ENCODE results near the gene TOX3.

The TOX3 gene

GRCh38 chr16:52480237-52480636 is 66.7 kb downstream of the TOX3 start:
- no peaks in the 10 kb centered on the region for H3K27me3 ChIP-seq (ENCODE audit: insufficient read depth, low read length, poor library complexity)
- H3K56ac ChIP-seq (ENCODE audit: low read length), result no peak overlapping the region
- H3K79me1 ChIP-seq (ENCODE audit: low read length), result no peaks in the 10 kb centered on the region
- H3K4me3 ChIP-seq (ENCODE audit: low read length), result no peak overlapping the region
- no peaks in the 10 kb centered on the region for H3K79me2 ChIP-seq (ENCODE audit: control insufficient read depth, insufficient read depth, low read length)
- no peak overlapping the region for H4K8ac ChIP-seq (ENCODE audit: low read depth, low read length)
- no peaks in the 10 kb centered on the region for H3K36me3 ChIP-seq (ENCODE audit: control insufficient read depth, insufficient read depth, low read length)
- H3K23ac ChIP-seq (ENCODE audit: low read length), result no peak overlapping the region
- no peak overlapping the region for H3K4ac ChIP-seq (ENCODE audit: low read depth, low read length)
- no peak overlapping the region for H2AK5ac ChIP-seq (ENCODE audit: low read length)
- no peak overlapping the region for H2BK120ac ChIP-seq (ENCODE audit: low read depth, low read length)
- no peak overlapping the region for H2BK15ac ChIP-seq (replicated peaks; ENCODE audit: low read depth)
- H3K4me2 ChIP-seq (ENCODE audit: low read length), result no peak overlapping the region
- H2BK5ac ChIP-seq (ENCODE audit: low read length), result no peak overlapping the region
- no peak overlapping the region for H3K18ac ChIP-seq (ENCODE audit: low read length)
- no peak for DNase-seq
- no peak overlapping the region for H3K9ac ChIP-seq (ENCODE audit: low read length)
- H4K5ac ChIP-seq (ENCODE audit: low read length), result no peak overlapping the region
- H3K27ac ChIP-seq (ENCODE audit: low read depth, low read length), result no peak overlapping the region
- 100% methylated on average over 1 of the region's 3 CpGs for WGBS (ENCODE audit: extremely low coverage, insufficient coverage, low lambda C conversion rate)
- no peaks in the 10 kb centered on the region for H3K4me1 ChIP-seq (ENCODE audit: control insufficient read depth, low read depth, low read length)

GRCh38 chr16:52476111-52476510 is 70.8 kb downstream of the TOX3 start:
- DNase-seq, result no peak
- no peak overlapping the region for H3K9ac ChIP-seq (ENCODE audit: low read length)
- no peaks in the 10 kb centered on the region for H3K79me2 ChIP-seq (ENCODE audit: control insufficient read depth, insufficient read depth, low read length)
- H3K4ac ChIP-seq (ENCODE audit: low read depth, low read length), result no peak overlapping the region
- no peak overlapping the region for H3K56ac ChIP-seq (ENCODE audit: low read length)
- no peaks in the 10 kb centered on the region for H3K79me1 ChIP-seq (ENCODE audit: low read length)
- no peak overlapping the region for H2BK120ac ChIP-seq (ENCODE audit: low read depth, low read length)
- no peak overlapping the region for H3K4me3 ChIP-seq (ENCODE audit: low read length)
- H3K18ac ChIP-seq (ENCODE audit: low read length), result no peak overlapping the region
- H2AK5ac ChIP-seq (ENCODE audit: low read length), result no peak overlapping the region
- H3K27ac ChIP-seq (ENCODE audit: low read depth, low read length), result no peak overlapping the region
- WGBS (ENCODE audit: extremely low coverage, insufficient coverage, low lambda C conversion rate), result no CpG with 5 or more reads among the region's 2 CpGs
- no peak overlapping the region for H3K4me2 ChIP-seq (ENCODE audit: low read length)
- no peak overlapping the region for H4K8ac ChIP-seq (ENCODE audit: low read depth, low read length)
- no peaks in the 10 kb centered on the region for H3K4me1 ChIP-seq (ENCODE audit: control insufficient read depth, low read depth, low read length)
- no peak overlapping the region for H4K5ac ChIP-seq (ENCODE audit: low read length)
- no peak overlapping the region for H3K23ac ChIP-seq (ENCODE audit: low read length)
- no peaks in the 10 kb centered on the region for H3K27me3 ChIP-seq (ENCODE audit: insufficient read depth, low read length, poor library complexity)
- H2BK15ac ChIP-seq (replicated peaks; ENCODE audit: low read depth), result no peak overlapping the region
- H2BK5ac ChIP-seq (ENCODE audit: low read length), result no peak overlapping the region
- no peaks in the 10 kb centered on the region for H3K36me3 ChIP-seq (ENCODE audit: control insufficient read depth, insufficient read depth, low read length)

GRCh38 chr16:52474679-52475078 is 72.3 kb downstream of the TOX3 start:
- no peak overlapping the region for H3K56ac ChIP-seq (ENCODE audit: low read length)
- no peak overlapping the region for H3K23ac ChIP-seq (ENCODE audit: low read length)
- no peaks in the 10 kb centered on the region for H3K79me2 ChIP-seq (ENCODE audit: control insufficient read depth, insufficient read depth, low read length)
- H3K4ac ChIP-seq (ENCODE audit: low read depth, low read length), result no peak overlapping the region
- no peak overlapping the region for H3K18ac ChIP-seq (ENCODE audit: low read length)
- H2BK15ac ChIP-seq (replicated peaks; ENCODE audit: low read depth), result no peak overlapping the region
- H3K27ac ChIP-seq (ENCODE audit: low read depth, low read length), result no peak overlapping the region
- no peak for DNase-seq
- WGBS (ENCODE audit: extremely low coverage, insufficient coverage, low lambda C conversion rate), result no CpG with 5 or more reads among the region's 4 CpGs
- H2BK5ac ChIP-seq (ENCODE audit: low read length), result no peak overlapping the region
- H4K8ac ChIP-seq (ENCODE audit: low read depth, low read length), result no peak overlapping the region
- no peak overlapping the region for H2AK5ac ChIP-seq (ENCODE audit: low read length)
- no peaks in the 10 kb centered on the region for H3K4me1 ChIP-seq (ENCODE audit: control insufficient read depth, low read depth, low read length)
- H3K79me1 ChIP-seq (ENCODE audit: low read length), result no peaks in the 10 kb centered on the region
- no peak overlapping the region for H3K9ac ChIP-seq (ENCODE audit: low read length)
- H4K5ac ChIP-seq (ENCODE audit: low read length), result no peak overlapping the region
- H3K4me2 ChIP-seq (ENCODE audit: low read length), result no peak overlapping the region
- H3K27me3 ChIP-seq (ENCODE audit: insufficient read depth, low read length, poor library complexity), result no peaks in the 10 kb centered on the region
- H2BK120ac ChIP-seq (ENCODE audit: low read depth, low read length), result no peak overlapping the region
- H3K4me3 ChIP-seq (ENCODE audit: low read length), result no peak overlapping the region
- H3K36me3 ChIP-seq (ENCODE audit: control insufficient read depth, insufficient read depth, low read length), result no peaks in the 10 kb centered on the region

- Histone ChIP-seq H3K27me3 (ENCODE audit: insufficient read depth, low read length, poor library complexity) (no peaks in the 10 kb centered on the region), H2BK15ac (replicated peaks; ENCODE audit: low read depth) (no peak overlapping the region), H3K79me2 (ENCODE audit: control insufficient read depth, insufficient read depth, low read length) (no peaks in the 10 kb centered on the region), H3K23ac (ENCODE audit: low read length) (no peak overlapping the region), H3K56ac (ENCODE audit: low read length) (no peak overlapping the region), H3K79me1 (ENCODE audit: low read length) (no peaks in the 10 kb centered on the region), H3K4ac (ENCODE audit: low read depth, low read length) (no peak overlapping the region), H2BK5ac (ENCODE audit: low read length) (no peak overlapping the region), H4K5ac (ENCODE audit: low read length) (no peak overlapping the region), H3K9ac (ENCODE audit: low read length) (no peak overlapping the region), H2BK120ac (ENCODE audit: low read depth, low read length) (no peak overlapping the region), H3K4me1 (ENCODE audit: control insufficient read depth, low read depth, low read length) (no peaks in the 10 kb centered on the region), H3K18ac (ENCODE audit: low read length) (no peak overlapping the region), H3K4me2 (ENCODE audit: low read length) (no peak overlapping the region), H3K27ac (ENCODE audit: low read depth, low read length) (no peak overlapping the region), H3K36me3 (ENCODE audit: control insufficient read depth, insufficient read depth, low read length) (no peaks in the 10 kb centered on the region), H2AK5ac (ENCODE audit: low read length) (no peak overlapping the region), H4K8ac (ENCODE audit: low read depth, low read length) (no peak overlapping the region), H3K4me3 (ENCODE audit: low read length) (no peak overlapping the region)
- DNase-seq, result no peak
- WGBS (ENCODE audit: extremely low coverage, insufficient coverage, low lambda C conversion rate), result no CpG with 5 or more reads among the region's 5 CpGs
These were observed 73.8 kb downstream of the TOX3 start for GRCh38 chr16:52473096-52473495.

GRCh38 chr16:52471650-52472370 is 75.1 kb downstream of the TOX3 start:
- Histone ChIP-seq H2BK120ac (ENCODE audit: low read depth, low read length) (no peak overlapping the region), H3K56ac (ENCODE audit: low read length) (no peak overlapping the region), H3K27ac (ENCODE audit: low read depth, low read length) (no peak overlapping the region), H3K18ac (ENCODE audit: low read length) (no peak overlapping the region), H3K4me1 (ENCODE audit: control insufficient read depth, low read depth, low read length) (no peaks in the 10 kb centered on the region), H3K79me2 (ENCODE audit: control insufficient read depth, insufficient read depth, low read length) (no peaks in the 10 kb centered on the region), H3K9ac (ENCODE audit: low read length) (no peak overlapping the region), H3K79me1 (ENCODE audit: low read length) (no peaks in the 10 kb centered on the region), H4K8ac (ENCODE audit: low read depth, low read length) (peak overlapping the region; percentile 13), H3K36me3 (ENCODE audit: control insufficient read depth, insufficient read depth, low read length) (no peaks in the 10 kb centered on the region), H4K5ac (ENCODE audit: low read length) (no peak overlapping the region), H3K4ac (ENCODE audit: low read depth, low read length) (no peak overlapping the region), H3K4me2 (ENCODE audit: low read length) (no peak overlapping the region), H3K23ac (ENCODE audit: low read length) (no peak overlapping the region), H2BK5ac (ENCODE audit: low read length) (no peak overlapping the region), H2AK5ac (ENCODE audit: low read length) (no peak overlapping the region), H3K27me3 (ENCODE audit: insufficient read depth, low read length, poor library complexity) (no peaks in the 10 kb centered on the region), H3K4me3 (ENCODE audit: low read length) (no peak overlapping the region), H2BK15ac (replicated peaks; ENCODE audit: low read depth) (no peak overlapping the region)
- no peak for DNase-seq
- no CpG with 5 or more reads among the region's 7 CpGs for WGBS (ENCODE audit: extremely low coverage, insufficient coverage, low lambda C conversion rate)

GRCh38 chr16:52470585-52470984 is 76.4 kb downstream of the TOX3 start:
- H3K4me3 ChIP-seq (ENCODE audit: low read length), result no peak overlapping the region
- no peak overlapping the region for H3K27ac ChIP-seq (ENCODE audit: low read depth, low read length)
- H3K4ac ChIP-seq (ENCODE audit: low read depth, low read length), result no peak overlapping the region
- H3K79me1 ChIP-seq (ENCODE audit: low read length), result no peaks in the 10 kb centered on the region
- no peak overlapping the region for H3K56ac ChIP-seq (ENCODE audit: low read length)
- H2AK5ac ChIP-seq (ENCODE audit: low read length), result no peak overlapping the region
- no peaks in the 10 kb centered on the region for H3K27me3 ChIP-seq (ENCODE audit: insufficient read depth, low read length, poor library complexity)
- no peak overlapping the region for H2BK15ac ChIP-seq (replicated peaks; ENCODE audit: low read depth)
- no CpG with 5 or more reads among the region's 6 CpGs for WGBS (ENCODE audit: extremely low coverage, insufficient coverage, low lambda C conversion rate)
- H3K23ac ChIP-seq (ENCODE audit: low read length), result no peak overlapping the region
- no peak overlapping the region for H4K5ac ChIP-seq (ENCODE audit: low read length)
- H2BK5ac ChIP-seq (ENCODE audit: low read length), result no peak overlapping the region
- no peak overlapping the region for H3K4me2 ChIP-seq (ENCODE audit: low read length)
- H4K8ac ChIP-seq (ENCODE audit: low read depth, low read length), result no peak overlapping the region
- H3K36me3 ChIP-seq (ENCODE audit: control insufficient read depth, insufficient read depth, low read length), result no peaks in the 10 kb centered on the region
- H3K18ac ChIP-seq (ENCODE audit: low read length), result no peak overlapping the region
- H2BK120ac ChIP-seq (ENCODE audit: low read depth, low read length), result no peak overlapping the region
- no peak for DNase-seq
- no peaks in the 10 kb centered on the region for H3K4me1 ChIP-seq (ENCODE audit: control insufficient read depth, low read depth, low read length)
- H3K79me2 ChIP-seq (ENCODE audit: control insufficient read depth, insufficient read depth, low read length), result no peaks in the 10 kb centered on the region
- H3K9ac ChIP-seq (ENCODE audit: low read length), result no peak overlapping the region
